Activated CD4-positive, alpha-beta T cell treated with anti-CD3 and anti-CD28 coated beads, Interleukin-2, Interleukin-6, amounts not matched to agents 100 ng/mL and 50 ng/mL, durations not matched to agents 16 hours and 8 hours (primary cell): ENCODE data around the gene EPS8.

Experiments
- DNase-seq: peaks from one replicate; pipeline ENCODE4 v3.0.0-alpha.2; 2020

EPS8 gene

DNA sequence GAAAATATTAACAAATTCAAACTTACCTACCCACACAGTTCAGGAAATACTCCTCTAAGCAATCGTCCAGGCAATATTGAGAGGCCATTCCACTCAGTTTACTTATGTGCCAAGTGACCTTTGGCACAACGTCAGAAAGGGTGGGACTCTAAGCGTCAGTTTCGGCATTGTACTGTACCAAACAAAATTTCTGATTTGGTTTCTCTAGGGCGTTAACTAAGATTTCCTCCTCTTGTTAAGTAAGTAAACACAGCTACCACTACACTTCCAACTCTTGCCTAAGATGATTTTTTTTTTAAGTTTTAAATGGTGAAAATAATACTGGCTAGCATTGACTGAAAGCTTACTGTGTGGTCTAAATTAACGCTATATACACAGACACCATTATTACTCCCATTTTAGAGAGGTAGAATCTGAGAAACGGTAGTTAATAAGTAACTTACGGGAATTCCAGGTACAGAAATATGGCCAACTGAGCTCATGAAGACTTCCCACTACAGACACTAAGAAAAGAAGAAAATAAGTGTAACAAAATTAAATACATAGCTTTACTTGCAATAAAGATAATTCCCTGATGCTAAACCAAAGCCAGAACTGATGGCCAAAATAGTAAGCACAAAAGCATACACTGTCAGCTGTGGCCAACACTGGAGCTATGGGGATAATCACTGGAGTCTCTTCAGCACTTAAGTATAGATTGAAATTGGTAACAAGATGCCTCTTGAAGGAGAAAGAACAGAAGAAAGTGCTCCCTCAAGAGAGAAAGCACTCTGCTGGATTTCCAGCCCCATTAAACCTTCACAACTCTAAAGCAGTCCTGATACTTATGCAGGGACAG lies 76.1 kb downstream of the EPS8 start:
- DNase-seq: no peak

DNA sequence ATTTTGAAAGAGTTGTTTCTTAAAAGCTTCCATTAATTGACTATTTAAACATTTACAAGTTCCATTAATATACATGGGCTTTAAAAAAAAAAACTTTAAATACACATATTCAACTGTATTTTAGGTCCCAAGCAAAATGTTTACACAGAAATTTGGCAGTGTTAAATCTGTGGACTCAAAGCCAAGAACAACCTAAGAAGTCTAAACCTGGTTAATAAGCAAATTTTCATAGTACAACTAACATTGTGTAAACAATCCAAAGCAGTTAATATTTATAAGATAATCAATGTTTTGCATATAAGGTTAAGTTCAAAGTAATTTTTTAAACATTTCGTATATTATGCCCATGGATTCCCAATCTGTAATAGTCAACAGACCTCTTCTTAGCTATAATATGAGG lies 77.0 kb downstream of the EPS8 start:
- DNase-seq: no peak

GRCh38 chr12:15710860-15711510 lies 78.2 kb downstream of the EPS8 start:
- no peak for DNase-seq

- no peak for DNase-seq
Measured at GRCh38 chr12:15709551-15709950, 79.6 kb downstream of the EPS8 start.

DNA sequence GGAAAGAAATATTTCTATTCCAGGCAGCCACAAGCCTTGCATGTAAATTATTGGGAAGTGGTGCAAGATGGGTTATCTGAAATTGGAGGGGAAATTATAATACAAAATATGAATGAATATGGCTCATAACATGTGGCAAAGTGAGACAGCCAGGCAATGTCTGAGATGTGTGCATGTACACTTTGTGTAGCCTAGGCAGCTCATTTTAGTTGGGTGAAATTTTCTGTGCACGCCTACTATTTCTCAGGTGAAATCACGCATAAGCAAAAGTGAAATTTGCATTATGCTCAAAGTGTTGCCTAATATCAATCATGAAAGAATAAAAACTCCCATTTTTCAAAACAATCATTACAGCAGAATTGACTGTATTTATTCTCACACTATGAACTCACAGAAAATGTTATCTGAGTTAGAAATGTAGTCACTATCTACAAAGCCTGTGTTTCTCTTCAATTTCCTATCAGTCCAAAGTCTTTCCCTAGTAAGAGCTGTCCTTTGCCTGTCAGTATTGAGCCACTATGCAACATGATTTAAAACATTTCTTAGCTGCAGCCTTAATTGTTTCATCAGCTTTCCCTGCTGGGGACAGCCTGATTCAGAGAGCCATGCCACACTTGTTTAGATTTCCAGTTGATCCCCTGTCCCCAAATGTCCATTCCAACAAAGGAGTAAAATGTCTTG lies 80.7 kb downstream of the EPS8 start:
- no peak for DNase-seq

GRCh38 chr12:15707516-15708199 lies 81.5 kb downstream of the EPS8 start:
- DNase-seq: no peak

DNA sequence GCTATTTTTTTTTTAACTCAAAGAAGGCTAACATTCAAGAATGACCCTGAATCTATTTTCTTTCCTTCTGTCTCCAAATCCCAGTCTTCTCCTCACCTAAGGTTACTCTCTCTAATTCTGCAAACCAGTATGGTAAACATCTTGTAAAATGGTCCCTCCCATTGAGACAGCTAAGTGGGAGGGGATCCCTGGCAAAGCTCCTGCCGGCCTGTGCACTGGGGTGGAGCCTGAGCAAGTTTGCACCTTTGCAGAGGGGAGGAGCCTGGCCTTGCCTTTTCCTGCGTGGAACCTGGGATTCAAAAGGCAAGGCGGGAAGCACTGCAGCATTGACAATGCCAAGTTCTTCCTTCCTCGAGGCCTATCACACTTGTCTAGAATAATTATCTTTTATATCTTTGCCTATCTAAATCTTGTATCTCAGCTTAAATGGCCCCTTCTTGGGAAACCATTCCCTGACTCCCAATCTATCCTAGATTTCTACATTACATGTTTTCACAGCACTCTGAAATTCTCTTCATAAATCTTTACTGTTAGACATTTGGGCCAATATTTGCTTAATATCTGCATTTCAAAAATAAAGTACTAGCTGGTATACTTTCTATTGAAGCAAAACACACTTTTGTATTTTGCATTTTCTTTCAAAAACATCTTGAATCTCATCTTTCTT lies 83.0 kb downstream of the EPS8 start:
- DNase-seq: no peak

- DNase-seq: no peak
Measured at GRCh38 chr12:15705606-15706005, 83.6 kb downstream of the EPS8 start.

GRCh38 chr12:15702276-15702675 lies 86.9 kb downstream of the EPS8 start:
- DNase-seq: no peak

GRCh38 chr12:15701631-15702156 lies 87.5 kb downstream of the EPS8 start:
- no peak for DNase-seq

- peak; percentile 59 for DNase-seq
Measured at GRCh38 chr12:15701206-15701605, 88.0 kb downstream of the EPS8 start.

- DNase-seq: peak; percentile 78
Measured at GRCh38 chr12:15700595-15700994, 88.6 kb downstream of the EPS8 start.

GRCh38 chr12:15699886-15700285 lies 89.3 kb downstream of the EPS8 start:
- no peak for DNase-seq

DNA sequence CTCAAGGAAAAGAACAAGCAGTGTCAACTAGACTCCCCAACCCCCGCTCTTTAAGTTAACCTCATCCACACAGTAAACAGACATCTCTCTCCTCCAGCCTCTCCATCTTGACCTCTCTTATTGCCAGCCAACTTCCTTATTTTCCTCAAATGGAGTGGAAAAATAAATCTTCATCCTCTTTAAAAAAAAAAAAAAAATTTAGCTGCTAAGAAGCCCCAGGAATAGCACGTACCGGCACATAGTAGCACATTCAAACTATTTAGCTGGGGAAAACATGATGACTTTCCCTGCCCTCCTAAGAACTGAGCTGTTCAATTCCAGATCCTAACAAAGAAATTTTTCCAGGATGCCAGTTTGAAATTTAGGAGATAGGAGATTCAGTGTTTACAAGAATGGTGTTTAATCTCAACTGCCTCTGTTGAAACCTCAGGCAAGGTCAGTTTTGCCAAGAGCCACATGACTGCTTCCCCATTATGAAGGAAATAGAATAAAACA lies 90.8 kb downstream of the EPS8 start:
- DNase-seq: no peak

GRCh38 chr12:15697201-15697600 lies 92.0 kb downstream of the EPS8 start:
- DNase-seq: no peak

- no peak for DNase-seq
Measured at GRCh38 chr12:15693228-15693911, 95.8 kb downstream of the EPS8 start.

- no peak for DNase-seq
Measured at GRCh38 chr12:15691388-15691787, 97.8 kb downstream of the EPS8 start.

DNA sequence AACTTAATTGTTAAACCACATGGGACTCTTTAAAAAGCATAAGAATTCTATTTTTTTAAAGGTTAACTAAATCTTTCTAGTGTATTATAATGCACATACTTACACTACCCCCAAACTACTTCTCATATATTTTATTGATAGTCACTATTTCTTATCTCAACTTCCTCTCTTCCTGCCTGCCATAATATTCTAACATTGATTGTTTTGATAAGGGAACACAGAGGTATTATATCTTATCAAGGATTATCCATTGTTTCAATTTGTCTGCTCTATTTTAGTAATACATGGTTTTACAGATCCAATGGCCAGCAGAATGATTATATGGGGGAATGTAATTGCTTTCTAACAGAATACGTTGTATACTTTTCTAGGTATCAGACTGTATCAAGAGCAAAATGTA lies 98.9 kb downstream of the EPS8 start:
- no peak for DNase-seq

- no peak for DNase-seq
Measured at GRCh38 chr12:15689751-15690191, 99.4 kb downstream of the EPS8 start.

DNA sequence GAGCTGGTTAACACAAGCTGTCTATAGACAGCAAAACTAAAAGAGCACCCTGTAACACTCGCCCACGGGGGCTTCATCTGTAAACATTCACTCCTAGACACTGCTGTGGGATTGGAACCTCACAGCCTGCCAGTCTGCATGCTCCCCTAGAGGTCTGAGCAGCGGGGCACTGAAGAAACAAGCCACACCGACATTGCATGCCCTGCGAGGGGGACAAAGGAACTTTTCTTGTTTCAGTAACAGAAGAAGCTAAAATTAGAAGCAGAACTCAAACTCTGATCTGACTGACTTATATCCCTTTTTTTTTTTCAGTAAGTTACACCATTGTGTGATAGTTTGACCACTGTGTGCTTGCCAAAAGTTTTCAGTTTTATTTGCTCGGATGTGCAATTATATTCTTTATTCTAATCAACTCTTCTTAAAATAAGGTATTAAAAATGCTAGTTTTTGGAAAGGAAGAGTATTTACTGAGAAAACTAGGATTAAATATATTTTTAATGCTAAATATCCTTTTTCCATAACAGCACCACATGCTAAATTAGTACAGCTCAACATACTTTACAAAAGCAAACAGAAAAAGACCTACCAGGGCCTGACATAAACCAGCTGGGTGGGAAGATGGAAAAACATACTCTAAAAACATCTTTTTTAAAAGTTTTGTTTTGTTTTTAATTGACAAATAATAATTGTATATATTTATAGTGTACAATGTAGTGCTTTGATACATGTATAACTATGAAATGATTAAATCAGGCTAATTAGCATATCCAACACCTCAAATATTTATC lies 100.2 kb downstream of the EPS8 start:
- DNase-seq: no peak
